Measurements from ENCODE around the gene ZNF784.
A peak's percentile ranks its signal among the peaks of the same experiment; 100 is the strongest.

The ZNF784 gene

GRCh38 chr19:55585658-55586339, 38.6 kb downstream of the ZNF784 start (continued):
- no peak for TF ChIP-seq ZNF513 (tag by site-specific recombination; IDR thresholded peaks at IDR 0.05)
- TF ChIP-seq ZNF560 (tag by site-specific recombination; IDR thresholded peaks at IDR 0.05; ENCODE audit: borderline replicate concordance), result no peak
- no peak for TF ChIP-seq ZNF501 (tag by site-specific recombination; IDR thresholded peaks at IDR 0.05)
- no peak for TF ChIP-seq ELK4 (IDR thresholded peaks at IDR 0.05; ENCODE audit: borderline replicate concordance, low read depth, low read length)
- TF ChIP-seq KLF16 (tag by site-specific recombination; IDR thresholded peaks at IDR 0.05), result peak; percentile 32; the same call in 1 of the 2 replicates
- no peak for TF ChIP-seq ZNF792 (tag by site-specific recombination; IDR thresholded peaks at IDR 0.05)
- no peak for TF ChIP-seq ZNF354C (tag by site-specific recombination; IDR thresholded peaks at IDR 0.05; ENCODE audit: borderline replicate concordance, low read depth)
- TF ChIP-seq HIC1 (tag by site-specific recombination; IDR thresholded peaks at IDR 0.05), result no peak
- TF ChIP-seq ZNF10 (tag by site-specific recombination; IDR thresholded peaks at IDR 0.05), result no peak; the same call in 1 of the 2 replicates
- TF ChIP-seq ZNF610 (tag by site-specific recombination; IDR thresholded peaks at IDR 0.05; ENCODE audit: borderline replicate concordance), result no peak
- TF ChIP-seq ZIC2 (tag by site-specific recombination; IDR thresholded peaks at IDR 0.05), result peak; percentile 58
- TF ChIP-seq TCF7L2 (IDR thresholded peaks at IDR 0.05; ENCODE audit: borderline replicate concordance, low read depth, low read length), result no peak
- TF ChIP-seq GFI1B (tag by site-specific recombination; IDR thresholded peaks at IDR 0.05), result no peak; the same call in 1 of the 2 replicates
- TF ChIP-seq ZNF837 (tag by site-specific recombination; IDR thresholded peaks at IDR 0.05), result no peak
- no peak for TF ChIP-seq ZNF561 (tag by site-specific recombination; IDR thresholded peaks at IDR 0.05; ENCODE audit: borderline replicate concordance)
- no peak for TF ChIP-seq ZNF133 (tag by site-specific recombination; IDR thresholded peaks at IDR 0.05)
- no peak for TF ChIP-seq ZFHX2 (tag by site-specific recombination; conservative IDR thresholded peaks at IDR 0.05)
- TF ChIP-seq HOXC10 (CRISPR knock-in tag; IDR thresholded peaks at IDR 0.05), result no peak
- TF ChIP-seq ZBTB10 (tag by site-specific recombination; IDR thresholded peaks at IDR 0.05), result peak; percentile 97
- peak; percentile 24; the same call in 1 of the 2 replicates for TF ChIP-seq ZBTB48 (tag by site-specific recombination; IDR thresholded peaks at IDR 0.05)
- no peak for TF ChIP-seq ZFP41 (tag by site-specific recombination; IDR thresholded peaks at IDR 0.05; ENCODE audit: borderline replicate concordance)
- TF ChIP-seq EGR2 (tag by site-specific recombination; IDR thresholded peaks at IDR 0.05; ENCODE audit: low read depth), result no peak
- TF ChIP-seq INSM2 (tag by site-specific recombination; IDR thresholded peaks at IDR 0.05), result no peak
- TF ChIP-seq ZNF785 (tag by site-specific recombination; IDR thresholded peaks at IDR 0.05), result no peak
- TF ChIP-seq KLF8 (tag by site-specific recombination; IDR thresholded peaks at IDR 0.05), result no peak
- no peak for TF ChIP-seq ZSCAN30 (tag by site-specific recombination; IDR thresholded peaks at IDR 0.05)
- TF ChIP-seq ZNF843 (tag by site-specific recombination; IDR thresholded peaks at IDR 0.05), result 0 out of 2 replicates have a peak, but pooled peaks have one; percentile 16
- TF ChIP-seq ZNF148 (tag by site-specific recombination; IDR thresholded peaks at IDR 0.05; ENCODE audit: borderline replicate concordance), result no peak
